ENCODE results near the gene DPCD. TPM values are rescaled to one million over a fixed set of nuclear protein-coding genes. Genes with fewer than 3 reads are reported as not detected.
"Not testable (repeated sequence)": the region's sequence is repeated elsewhere in the genome, so short reads cannot be mapped to it uniquely, and the experiment has no call there.

The DPCD gene
- total RNA-seq, 1 experiment from 2014 or later, result 17.8 TPM

DNA sequence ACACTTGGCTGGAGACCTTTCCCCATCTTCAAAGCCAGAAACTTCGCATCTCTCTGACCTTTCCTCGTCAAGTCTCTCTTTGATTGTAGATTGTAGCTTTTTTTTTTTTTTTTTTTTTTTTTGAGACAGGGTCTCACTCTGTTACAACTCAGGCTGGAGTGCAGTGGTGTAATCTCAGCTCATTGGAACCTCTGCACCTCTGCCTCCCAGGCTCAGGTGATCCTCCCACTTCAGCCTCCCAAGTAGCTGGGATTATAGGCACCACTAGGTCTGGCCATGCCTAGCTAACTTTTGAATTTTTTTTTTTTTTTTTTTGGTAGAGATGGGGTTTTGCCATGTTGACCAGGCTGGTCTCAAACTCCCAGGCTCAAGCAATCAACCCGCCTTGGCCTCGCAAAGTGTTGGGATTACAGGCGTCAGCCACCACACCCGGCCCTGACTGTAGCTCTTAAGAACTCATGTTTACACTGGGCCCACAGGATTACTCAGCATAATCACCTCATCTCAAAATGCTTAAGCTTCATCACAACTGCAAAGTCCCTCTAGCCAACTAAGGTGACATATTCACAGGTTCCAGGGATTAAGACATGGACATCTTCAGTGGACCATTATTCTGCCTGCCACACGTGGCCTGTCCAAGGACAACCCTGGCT is 11.8 kb upstream of the DPCD start:
- DNase-seq (ENCODE audit: low read depth, low spot score), result no peak
- in situ Hi-C loops (cut with HindIII; ENCODE audit: low pct_unique_long_range_greater_than_20kb, low sequenced_read_pairs), result no loop called here

DNA sequence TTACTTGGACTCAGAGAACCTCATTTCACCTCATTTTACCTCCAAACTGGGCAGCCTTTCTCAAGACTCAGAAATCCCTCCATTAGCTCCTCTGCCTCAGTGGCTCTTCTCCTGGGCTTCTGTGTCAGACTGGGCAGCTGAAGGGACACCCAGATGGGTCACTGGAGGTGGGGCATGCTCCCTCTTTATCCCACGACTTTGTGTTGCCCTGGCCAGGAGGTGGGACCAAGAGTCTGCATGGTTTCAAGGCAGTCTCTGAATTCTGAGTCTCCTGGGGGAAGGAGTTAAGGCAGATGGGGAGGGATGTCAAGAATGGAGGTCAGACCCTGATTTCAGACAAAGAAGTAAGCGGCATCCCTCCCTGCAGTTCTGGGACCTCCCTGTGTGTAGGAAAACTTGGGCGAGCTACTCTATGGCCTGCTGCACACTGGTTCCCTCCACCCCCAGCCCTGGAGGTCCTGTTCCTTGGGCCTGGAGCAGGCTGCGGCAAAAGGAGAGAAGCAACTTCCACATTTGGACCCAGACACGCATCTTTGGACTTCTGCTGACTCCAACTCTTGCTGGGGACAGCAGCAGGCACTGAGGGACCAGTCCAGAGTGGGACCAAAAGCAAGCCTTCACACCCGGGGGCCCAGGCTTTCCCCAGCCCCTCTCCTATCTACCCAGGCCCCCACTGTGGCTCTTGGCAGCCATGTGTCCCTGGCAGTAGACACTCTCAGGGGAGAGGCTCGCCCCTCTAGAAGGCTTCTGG is 10.8 kb upstream of the DPCD start:
- no peak for DNase-seq (ENCODE audit: low read depth, low spot score)
- in situ Hi-C loops (cut with HindIII; ENCODE audit: low pct_unique_long_range_greater_than_20kb, low sequenced_read_pairs), result no loop called here

DNA sequence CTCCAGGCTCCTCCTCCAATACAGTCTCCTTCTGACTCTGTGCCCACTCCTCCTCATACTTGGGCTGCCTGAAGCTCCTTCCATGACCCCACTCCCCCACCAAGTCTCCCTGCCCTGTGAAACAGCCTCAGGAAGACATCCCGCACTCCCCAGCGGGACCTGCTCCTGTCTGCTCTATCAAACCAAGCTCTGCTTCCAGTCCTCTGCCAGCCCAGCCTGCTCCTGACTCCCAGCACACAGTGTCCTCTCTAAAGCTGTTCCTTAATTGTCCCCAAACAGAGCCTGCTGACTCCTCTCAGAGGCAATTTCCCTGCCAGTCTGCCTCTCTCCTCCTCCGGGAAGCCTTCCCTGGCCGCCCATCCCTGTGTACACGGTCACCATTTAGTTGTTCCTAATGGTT is 9.9 kb upstream of the DPCD start:
- DNase-seq (ENCODE audit: low read depth, low spot score), result no peak
- in situ Hi-C loops (cut with HindIII; ENCODE audit: low pct_unique_long_range_greater_than_20kb, low sequenced_read_pairs), result no loop called here

DNA sequence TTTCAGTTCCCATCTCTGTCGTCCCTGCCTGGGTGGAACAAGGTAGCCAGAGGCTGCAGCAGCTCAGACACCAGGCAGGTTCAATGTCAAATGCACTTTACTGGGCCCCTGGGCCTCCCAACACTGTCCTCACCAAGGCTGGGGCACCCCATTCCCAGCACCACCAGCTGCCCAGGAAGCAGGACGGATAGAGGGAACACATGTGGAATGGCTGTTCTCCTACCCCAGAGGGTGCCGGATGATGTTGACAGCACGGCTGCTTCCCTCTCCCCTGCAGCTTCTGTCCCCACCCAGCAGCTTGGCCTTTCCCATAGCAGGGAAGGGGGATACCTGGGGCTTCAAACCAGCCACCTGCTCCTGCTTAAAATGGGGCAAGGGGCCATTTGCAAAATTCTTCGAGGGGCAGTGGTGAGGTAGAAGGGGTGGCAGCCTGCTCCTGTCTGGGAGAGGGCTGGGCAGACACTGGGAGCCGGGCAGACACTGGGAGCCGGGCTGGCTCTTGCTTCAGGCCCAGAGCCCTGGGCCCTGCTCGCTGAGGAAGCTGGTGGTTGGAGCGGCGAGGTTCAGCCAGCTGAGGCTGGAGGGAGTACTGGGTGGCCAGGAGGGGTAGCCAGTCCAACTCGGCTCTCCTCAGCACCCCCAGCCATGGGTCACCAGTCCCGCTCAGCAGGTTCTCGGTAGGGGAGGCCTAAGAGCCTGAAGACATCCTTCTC is 9.2 kb upstream of the DPCD start:
- DNase-seq (ENCODE audit: low read depth, low spot score), result no peak
- in situ Hi-C loops (cut with HindIII; ENCODE audit: low pct_unique_long_range_greater_than_20kb, low sequenced_read_pairs), result no loop called here

DNA sequence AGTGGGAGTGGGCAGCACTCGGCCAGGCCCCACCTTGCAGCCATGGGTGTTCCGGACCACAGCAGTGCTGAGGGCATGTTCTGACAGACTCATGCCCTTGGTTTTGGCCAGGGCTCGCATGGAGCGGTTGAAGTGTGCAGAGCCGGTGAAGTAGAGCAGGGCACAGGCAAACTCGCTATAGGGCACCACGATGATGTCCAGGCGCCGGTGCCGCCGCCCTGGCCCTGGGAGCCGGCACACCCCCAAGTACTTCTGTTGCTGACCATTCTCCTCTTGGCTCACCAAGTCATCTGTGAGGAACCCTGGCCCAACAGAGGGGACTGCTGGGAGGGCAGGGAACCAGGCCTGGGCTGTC is 8.6 kb upstream of the DPCD start:
- in situ Hi-C loops (cut with HindIII; ENCODE audit: low pct_unique_long_range_greater_than_20kb, low sequenced_read_pairs), result no loop called here
- no peak for DNase-seq (ENCODE audit: low read depth, low spot score)

DNA sequence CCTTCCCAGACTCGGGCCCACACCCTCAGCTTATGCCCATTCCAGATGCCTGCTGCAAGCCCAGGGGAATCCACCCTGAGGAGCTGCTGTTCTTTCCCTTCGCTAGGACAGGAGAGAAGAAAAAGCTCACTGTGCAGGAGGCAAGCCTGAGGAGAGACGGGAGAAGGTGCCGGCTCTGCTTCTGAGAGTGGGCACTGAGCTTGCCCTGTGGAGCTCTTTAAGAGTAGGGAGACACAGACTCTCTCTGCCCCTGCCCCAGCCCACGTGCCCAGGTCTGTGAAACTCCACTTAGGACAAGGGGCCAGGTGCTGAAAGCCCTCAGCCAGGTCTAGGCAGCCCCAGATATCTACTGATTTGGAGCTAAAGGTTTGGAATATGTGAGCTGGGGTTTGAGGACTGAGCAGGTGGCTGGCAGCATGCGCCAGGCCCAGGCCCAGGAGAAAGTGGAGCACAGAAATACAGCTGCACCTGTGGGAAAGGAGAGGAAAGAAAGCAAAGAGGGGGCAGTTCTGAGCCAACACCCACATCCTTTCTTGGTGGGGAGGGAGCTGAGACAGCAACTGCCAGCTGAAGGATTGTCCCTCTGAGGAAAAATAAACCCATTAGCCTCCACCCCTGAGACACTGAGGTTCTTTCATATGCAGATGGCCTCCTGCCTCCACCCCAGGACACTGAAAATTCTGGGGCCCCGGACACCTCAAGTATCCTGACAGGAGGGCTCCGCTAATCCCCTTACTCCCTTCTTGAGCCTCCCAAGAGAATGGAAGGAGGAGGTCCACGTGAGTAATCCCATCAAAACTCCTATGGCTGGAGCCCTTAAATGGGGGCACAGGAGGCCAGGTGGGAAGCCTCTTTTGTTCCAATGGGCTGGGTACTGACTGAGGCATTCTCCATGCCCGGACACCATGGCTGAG is 7.4 kb upstream of the DPCD start:
- DNase-seq (ENCODE audit: low read depth, low spot score), result no peak
- in situ Hi-C loops (cut with HindIII; ENCODE audit: low pct_unique_long_range_greater_than_20kb, low sequenced_read_pairs), result no loop called here

DNA sequence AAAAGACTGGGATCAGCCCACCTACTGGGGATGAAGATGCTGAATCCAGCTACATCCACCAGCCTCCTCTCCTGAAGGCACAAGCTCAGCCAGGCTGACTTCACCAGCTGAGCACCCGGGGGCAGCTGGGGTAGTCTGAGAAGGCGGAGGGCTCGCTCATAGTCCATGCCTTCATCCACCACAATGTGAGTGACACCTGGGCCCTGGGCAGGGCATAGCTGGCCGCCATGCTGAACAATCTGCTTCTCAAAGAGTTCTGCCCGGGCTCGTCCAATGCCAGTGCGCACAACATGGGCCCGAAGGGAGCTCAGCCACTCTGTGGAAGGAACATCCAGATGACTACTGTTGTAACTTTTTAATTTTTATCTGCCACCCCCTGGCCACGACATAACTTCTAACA is 2.3 kb upstream of the DPCD start:
- in situ Hi-C loops (cut with HindIII; ENCODE audit: low pct_unique_long_range_greater_than_20kb, low sequenced_read_pairs), result no loop called here
- no peak for DNase-seq (ENCODE audit: low read depth, low spot score)

DNA sequence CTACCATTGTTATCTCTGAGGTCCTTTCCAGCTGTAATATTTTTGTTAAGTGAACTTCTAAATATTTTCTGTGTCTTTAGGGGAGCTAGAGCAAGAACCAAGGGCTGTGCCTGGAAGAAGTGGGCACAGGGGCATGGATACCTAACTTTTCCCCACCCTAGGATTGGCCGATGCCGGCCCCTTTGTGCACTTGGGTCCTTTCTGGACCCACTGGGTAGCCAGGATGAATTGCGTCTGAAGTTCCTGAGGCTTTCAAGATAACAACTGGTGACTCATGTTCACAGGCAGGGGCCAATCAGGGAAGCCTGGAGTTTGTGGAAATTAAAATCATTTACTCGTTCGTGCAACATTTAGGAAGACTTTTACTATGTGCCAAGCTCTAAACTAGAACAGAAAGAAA is 758 bp downstream of the DPCD start:
- in situ Hi-C loops (cut with HindIII; ENCODE audit: low pct_unique_long_range_greater_than_20kb, low sequenced_read_pairs), result no loop called here
- DNase-seq (ENCODE audit: low read depth, low spot score), result peak; percentile 49

DNA sequence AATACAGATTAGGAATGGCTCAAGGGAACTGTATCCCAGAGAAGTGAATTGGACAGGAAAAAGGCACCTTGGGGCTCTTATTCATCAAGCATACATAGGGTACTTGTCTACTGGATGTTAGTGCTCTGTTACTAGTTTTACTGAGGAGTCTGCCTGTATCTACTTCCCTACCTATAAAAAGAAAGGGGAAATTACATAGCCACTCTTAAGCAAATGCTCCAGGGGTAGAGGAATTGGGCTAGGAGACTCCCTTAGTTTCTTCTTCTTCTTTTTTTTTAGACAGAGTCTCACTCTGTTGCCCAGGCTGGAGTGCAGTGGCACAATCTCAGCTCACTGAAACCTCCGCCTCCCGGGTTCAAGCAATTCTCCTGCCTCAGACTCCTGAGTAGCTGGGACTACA is 5.2 kb downstream of the DPCD start:
- in situ Hi-C loops (cut with HindIII; ENCODE audit: low pct_unique_long_range_greater_than_20kb, low sequenced_read_pairs); DNase-seq (ENCODE audit: low read depth, low spot score): not testable (repeated sequence)

DNA sequence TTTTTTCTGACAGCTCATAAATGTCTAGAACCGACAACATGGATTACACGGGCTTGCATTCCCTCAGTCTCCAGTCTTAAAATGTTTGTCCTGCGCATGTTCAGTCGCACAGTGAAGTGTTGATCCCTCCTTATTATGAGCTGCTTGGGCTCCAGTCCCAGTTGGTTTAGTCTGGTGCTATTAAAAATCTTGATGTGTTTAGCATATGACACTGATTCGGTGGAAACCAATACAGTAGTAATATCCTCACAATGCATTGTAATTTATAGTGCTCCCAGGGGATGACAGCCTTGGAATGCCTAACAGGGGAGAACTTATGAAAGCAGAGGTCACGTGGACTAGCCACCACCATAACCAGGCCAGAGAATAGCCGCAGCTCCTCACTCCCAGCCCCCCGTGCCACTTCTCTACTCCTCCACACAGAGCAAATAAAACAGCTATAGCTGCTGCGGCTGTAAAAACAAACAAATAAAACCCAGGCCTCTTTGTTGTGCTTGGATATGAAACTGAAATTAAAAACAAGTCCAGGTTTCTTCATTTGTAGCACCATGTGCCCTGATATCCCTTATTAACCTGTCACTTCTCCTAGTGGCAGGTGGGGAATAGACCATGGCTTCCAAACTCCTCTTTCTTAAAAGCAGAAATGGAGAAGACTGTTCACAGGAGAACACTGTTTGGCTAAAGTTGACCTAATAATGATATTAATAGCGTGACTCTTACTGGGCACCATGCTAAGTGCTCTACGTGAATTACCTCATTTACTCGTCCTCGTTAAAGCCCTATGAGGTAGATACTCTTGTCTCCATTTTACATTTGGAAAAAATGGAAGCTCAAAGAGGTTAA is 7.7 kb downstream of the DPCD start:
- in situ Hi-C loops (cut with HindIII; ENCODE audit: low pct_unique_long_range_greater_than_20kb, low sequenced_read_pairs), result no loop called here
- peak; percentile 27 for DNase-seq (ENCODE audit: low read depth, low spot score)

DNA sequence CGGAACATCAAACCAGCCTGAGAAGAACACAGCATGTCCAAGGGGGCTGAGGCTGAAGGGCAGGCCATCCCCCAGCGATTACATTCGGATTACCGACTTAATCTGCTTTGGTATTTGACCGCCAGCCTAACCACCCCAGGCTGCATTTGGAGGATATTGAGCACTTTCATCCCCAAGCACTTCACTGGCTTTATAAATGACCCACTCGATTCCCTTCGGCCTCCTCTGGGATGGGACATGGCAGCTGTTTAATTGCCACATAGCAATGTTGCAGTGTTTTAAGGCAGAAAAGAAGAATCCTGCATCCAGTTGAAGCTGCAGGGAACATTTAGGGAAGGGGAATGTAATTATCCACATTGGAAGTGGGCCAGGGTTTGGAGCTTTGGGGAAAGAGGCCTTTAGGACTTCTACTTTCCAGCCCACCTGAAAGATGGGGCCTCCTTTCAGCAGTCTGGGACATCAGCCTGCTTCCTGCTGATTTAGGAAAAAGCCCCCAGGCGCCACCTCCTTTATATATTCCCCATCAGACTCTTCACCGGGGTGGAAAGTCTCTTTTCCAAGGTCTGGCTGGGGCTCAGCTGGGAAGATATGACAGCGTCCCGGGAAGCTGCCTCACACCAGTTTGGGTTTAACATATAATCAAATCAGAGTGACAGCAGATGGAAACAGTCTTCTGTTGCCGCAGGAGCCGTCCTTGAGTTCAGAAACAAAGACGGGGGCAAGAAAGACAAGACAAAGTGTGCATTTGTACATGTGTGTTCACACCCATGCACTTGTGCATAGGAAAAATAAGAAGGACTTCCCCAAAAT is 9.2 kb downstream of the DPCD start:
- in situ Hi-C loops (cut with HindIII; ENCODE audit: low pct_unique_long_range_greater_than_20kb, low sequenced_read_pairs), result no loop called here
- DNase-seq (ENCODE audit: low read depth, low spot score), result no peak

DNA sequence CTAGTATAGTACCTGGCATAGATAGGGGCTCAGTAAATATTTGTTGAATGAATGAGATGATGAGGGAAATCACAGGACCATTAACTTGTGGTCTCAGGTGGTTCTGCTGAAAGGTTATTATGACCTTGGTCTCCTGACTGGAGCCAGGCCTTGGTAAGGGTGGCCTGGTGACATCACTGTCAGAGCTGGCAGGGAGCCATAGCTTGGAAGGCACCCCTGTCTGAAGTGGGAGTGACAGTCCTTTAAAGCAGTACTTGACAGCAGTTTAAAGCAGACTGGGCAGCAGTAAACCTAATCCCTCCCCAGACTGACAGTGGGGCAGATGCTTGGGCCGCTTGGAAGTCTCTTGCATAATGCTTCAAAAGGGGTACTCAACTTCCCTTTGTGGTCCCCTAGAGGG is 13.4 kb downstream of the DPCD start:
- in situ Hi-C loops (cut with HindIII; ENCODE audit: low pct_unique_long_range_greater_than_20kb, low sequenced_read_pairs), result no loop called here

DNA sequence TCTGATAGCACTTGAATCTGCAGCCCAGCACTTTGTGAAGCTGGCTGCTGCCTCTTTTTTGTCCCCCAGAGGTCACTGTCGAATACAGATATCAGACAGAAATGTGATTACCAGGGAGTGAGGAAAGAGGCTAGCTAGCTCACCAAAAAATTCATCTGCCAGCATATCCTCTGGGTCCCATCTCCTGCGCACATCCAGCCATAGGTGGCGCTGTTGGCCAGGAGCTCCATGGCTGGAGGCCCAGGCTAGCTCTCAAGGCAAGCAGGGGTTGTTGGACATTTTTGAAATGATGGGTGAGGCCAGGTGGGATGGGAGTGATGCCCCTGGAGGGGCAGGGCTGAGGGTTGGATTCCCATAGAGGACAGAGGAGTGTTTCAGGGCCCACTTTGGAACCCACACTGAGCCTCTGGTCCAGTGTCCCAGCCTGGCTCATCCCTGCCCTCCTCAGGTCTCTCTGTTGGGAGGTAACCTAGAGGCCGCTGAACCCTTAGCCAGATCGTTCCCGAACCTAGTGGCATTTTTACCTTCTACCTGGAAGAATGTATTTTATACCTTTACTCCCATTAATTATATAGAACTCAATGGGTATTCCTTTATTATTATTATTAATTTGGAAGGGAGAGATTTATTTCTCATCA is 14.8 kb downstream of the DPCD start:
- in situ Hi-C loops (cut with HindIII; ENCODE audit: low pct_unique_long_range_greater_than_20kb, low sequenced_read_pairs), result no loop called here
- DNase-seq (ENCODE audit: low read depth, low spot score), result peak; percentile 91

More for the DNA sequence above, 13.4 kb downstream of the DPCD start:
- no peak for DNase-seq (ENCODE audit: low read depth, low spot score)

DNA sequence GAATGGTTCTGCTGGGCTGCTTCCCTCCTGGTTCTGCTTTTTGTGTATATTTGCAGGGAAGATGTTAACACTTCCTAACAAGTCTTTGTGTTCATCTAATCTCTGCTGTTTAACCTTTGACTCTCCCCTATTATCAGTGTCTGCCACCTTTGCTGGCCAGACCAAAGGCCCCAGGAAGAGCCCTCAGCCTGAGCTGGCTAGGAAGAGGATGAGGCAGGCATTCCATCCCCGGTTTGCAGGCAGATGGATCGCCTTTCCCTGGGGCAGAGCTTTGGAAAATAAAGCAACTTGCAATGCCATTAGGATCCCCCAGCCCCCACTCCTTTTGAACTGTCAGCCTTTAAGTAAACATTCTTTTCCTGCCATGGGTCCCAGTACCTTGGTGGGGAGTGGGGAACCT is 19.0 kb downstream of the DPCD start:
- DNase-seq (ENCODE audit: low read depth, low spot score), result no peak
- in situ Hi-C loops (cut with HindIII; ENCODE audit: low pct_unique_long_range_greater_than_20kb, low sequenced_read_pairs), result no loop called here

DNA sequence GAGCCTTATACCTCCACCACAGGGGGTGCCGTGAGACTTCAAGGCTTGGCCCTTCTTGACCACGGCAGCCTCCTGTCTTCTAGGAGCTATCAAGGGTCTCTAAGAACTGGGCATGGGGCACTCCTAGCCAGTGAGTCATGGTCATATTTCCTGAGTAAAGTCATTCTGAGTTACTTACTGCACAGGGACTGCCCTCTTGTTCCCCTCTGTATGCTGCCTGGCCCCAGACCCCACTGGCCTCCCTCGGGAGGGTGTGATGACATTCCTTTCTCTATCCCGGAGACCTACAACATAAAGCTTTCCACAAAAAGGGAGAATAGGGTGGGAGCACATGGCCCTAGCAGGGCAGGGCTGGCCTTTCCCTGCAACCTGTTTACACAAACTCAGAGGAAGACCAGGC is 21.4 kb downstream of the DPCD start:
- DNase-seq (ENCODE audit: low read depth, low spot score), result no peak
- in situ Hi-C loops (cut with HindIII; ENCODE audit: low pct_unique_long_range_greater_than_20kb, low sequenced_read_pairs), result no loop called here

Measured in SK-MEL-5 (cell line).